Neural progenitor cell (in vitro differentiated cells): ENCODE measurements around the gene CDH13.

Experiments
- EZH2 ChIP-seq: fragments of 200-600 bp; sonication (generic); IDR thresholded peaks from 2 replicates; pipeline ENCODE4 v1.6.1; 2017; ENCODE audit warnings: antibody characterized with exemption, mild to moderate bottlenecking, moderate library complexity
- EZH2phosphoT487 ChIP-seq: fragments of 200-600 bp; sonication (generic); IDR thresholded peaks from 2 replicates; pipeline ENCODE4 v1.6.1; 2017; ENCODE audit warnings: antibody characterized with exemption
- TF ChIP-seq, protein P1 (sequence below): fragments of 200-600 bp; sonication (generic); IDR thresholded peaks from 2 replicates; pipeline ENCODE4 v1.5.1; 2017; ENCODE audit warnings: antibody characterized with exemption, mild to moderate bottlenecking

DNA sequence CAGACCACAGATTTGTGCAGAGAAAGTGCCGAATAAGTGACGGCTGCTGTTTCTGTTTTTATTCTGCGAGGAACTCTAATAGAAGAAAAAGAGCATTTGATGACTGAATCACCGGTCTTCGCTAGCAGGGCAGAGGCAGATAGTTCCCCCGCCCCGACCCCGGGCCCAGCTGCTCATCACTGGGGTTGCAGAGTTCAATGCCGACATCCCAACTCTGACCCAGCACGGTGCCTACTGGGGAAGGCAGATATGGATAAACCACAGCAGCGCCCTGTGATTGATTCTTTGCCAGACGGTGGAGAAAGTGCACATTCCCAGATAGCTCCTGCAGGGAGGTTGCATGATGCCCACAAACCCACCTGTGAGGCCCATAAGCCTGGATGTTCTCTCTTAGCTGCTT is 823.1 kb downstream of the CDH13 start:
- TF ChIP-seq, protein P1, sequence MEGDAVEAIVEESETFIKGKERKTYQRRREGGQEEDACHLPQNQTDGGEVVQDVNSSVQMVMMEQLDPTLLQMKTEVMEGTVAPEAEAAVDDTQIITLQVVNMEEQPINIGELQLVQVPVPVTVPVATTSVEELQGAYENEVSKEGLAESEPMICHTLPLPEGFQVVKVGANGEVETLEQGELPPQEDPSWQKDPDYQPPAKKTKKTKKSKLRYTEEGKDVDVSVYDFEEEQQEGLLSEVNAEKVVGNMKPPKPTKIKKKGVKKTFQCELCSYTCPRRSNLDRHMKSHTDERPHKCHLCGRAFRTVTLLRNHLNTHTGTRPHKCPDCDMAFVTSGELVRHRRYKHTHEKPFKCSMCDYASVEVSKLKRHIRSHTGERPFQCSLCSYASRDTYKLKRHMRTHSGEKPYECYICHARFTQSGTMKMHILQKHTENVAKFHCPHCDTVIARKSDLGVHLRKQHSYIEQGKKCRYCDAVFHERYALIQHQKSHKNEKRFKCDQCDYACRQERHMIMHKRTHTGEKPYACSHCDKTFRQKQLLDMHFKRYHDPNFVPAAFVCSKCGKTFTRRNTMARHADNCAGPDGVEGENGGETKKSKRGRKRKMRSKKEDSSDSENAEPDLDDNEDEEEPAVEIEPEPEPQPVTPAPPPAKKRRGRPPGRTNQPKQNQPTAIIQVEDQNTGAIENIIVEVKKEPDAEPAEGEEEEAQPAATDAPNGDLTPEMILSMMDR: no peak
- TF ChIP-seq EZH2 (no peak), EZH2phosphoT487 (no peak)
